UCSD-AML1 (cell line): ENCODE measurements around the gene TBR1.

Experiments used
- DNase-seq: peaks from one replicate; lab custom pipeline; 2025; ENCODE audit not compliant: unreplicated experiment; lab: John Stamatoyannopoulos, UW

Gene TBR1

DNA sequence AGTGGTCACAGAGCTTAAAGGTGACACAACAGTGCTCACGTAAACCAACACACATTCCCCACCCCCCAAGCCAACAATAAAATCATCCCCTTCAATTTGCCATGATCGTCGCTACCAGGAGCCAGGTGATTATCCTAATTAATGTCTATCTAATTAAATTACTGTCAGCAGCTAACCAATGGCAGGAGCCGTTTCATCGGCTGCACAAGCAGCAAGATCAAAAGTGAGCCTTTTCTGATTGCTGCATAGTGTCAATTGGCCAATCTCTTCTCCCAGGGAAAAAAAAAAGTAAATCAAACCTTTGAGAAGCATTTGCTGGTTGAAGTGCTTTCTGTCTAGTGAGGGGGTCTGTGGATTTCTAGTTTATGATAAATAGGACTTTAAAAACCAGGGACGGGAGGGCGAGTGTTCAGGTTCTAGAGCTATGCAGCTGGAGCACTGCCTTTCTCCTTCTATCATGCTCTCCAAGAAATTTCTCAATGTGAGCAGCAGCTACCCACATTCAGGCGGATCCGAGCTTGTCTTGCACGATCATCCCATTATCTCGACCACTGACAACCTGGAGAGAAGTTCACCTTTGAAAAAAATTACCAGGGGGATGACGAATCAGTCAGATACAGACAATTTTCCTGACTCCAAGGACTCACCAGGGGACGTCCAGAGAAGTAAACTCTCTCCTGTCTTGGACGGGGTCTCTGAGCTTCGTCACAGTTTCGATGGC is at the start of gene TBR1:
TSS of gene TBR1 (plus strand) at position 311 of the 721 bp plus-strand sequence. CDS start at position 425, 114 bp downstream.
- DNase-seq: no peak

DNA sequence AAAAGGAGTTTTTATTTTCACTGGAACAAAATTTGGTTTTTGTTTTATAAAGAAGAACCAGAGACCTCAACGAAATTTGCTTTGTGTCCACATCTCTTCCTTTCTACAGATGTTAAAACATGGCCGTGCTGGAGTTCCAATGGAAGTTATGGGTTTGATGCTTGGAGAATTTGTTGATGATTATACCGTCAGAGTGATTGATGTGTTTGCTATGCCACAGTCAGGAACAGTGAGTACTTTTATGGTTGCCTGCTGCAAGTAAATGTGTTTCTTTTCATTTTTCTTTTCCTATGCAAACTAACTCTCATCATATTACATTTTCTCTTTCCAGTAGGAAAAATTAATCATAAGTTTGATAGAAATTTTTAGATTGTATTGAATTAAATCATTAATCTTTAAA is 48.4 kb upstream of the TBR1 start:
- DNase-seq: no peak

DNA sequence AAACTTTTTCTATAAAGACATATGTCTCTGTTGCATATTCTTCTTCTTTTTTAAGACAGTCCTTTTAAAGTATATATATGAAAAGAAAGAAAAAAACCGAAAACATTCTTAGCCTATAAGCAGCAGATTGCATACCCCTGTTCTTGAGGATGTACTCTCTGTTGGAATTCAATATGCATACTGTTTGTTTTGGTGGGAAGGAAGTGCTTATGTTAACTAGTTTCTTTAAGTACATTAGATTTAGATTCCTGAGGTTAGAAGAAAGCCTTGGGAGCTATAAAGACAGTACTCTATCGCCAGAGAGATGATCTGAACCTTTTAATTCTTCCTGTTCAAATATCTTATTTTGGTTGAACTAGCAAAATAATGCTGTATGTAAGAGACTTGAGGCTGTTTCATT is 46.8 kb upstream of the TBR1 start:
- DNase-seq: no peak

DNA sequence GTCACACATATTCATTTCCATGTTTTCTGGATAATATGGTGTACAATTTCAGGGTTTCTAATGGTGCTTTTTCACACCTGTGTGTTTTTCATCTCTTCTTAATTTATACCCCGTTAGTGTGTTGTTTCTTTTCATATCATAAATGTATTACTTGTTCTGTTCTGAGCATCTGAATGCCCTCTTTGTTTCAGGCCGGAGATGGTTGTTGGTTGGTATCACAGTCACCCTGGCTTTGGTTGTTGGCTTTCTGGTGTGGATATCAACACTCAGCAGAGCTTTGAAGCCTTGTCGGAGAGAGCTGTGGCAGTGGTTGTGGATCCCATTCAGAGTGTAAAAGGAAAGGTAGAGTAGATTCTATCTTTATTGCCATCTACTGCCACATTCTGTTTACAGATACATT is 45.1 kb upstream of the TBR1 start:
- DNase-seq: no peak

DNA sequence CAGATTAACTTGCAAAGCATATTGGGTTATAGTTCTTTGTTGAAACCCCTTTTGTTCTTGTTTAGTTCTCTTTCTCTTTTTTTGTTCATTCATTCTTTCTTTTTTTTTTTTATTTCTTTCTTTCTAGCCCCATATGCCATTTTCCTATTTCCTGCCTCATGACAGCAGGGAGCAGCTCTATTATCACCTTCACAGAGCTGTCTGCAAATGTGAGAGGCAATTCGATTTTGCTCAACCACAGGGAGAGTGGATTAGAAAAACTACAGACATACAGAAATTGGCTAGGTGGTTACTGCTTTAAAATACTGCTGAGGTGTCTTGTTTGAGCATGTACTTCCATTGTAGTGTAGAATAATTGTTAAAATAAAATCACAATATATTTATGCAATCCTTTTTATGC is 44.2 kb upstream of the TBR1 start:
- DNase-seq: no peak

DNA sequence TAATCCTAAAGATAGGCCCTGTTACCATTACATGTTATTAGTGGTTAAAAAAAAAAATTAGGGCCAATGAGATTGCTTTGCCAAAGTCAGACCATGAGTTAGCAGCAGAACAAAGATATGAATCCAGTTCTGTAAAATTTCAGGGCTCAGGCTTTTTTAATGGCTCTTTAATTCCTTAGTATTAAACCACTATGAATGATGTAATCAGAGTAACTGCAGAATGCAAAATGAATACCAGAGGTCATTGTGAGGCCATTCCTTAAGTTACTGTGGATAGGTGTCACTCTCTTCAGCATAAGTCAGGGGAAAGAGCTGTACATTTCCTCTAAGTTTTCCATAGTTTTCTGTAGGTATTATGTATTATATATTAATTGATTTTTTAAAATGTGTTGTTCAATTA is 42.2 kb upstream of the TBR1 start:
- DNase-seq: no peak

DNA sequence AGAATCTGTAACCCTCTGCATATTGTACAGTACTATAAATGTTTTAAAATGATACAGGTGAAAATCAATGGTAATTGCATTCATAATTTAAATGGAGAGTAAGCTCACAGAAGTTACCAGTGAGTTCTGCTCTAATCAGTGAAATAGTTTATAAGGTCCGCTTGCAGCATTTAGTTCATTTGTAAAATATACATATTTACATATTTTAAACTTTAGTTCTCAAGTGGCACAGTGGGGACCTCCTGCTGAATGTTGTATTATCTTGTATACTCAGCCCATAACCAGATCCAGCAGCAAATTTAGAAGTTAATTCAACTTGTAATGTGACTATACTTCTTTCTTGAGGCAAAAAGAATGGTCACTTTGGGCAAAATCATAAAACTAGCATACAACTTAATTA is 41.7 kb upstream of the TBR1 start:
- DNase-seq: no peak

DNA sequence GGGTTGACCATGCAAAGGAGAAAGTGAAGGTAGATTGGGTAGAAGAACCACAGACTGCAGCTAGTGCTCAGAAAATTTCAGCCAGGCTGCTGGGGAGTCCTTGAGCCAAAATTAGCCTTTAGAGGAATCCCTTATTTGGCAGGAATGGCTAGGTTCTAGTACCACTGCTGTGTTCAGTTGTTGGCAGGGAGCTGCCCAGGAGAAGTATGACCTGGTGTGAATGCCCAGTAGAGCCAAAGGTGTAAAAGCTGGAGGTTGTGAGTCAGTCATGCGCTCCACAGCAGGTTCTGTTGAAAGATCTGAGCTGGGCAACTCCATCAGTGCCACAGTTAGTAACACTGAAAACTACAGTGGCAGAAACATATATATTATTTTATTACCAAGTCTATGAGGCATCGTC is 36.4 kb upstream of the TBR1 start:
- no peak for DNase-seq

DNA sequence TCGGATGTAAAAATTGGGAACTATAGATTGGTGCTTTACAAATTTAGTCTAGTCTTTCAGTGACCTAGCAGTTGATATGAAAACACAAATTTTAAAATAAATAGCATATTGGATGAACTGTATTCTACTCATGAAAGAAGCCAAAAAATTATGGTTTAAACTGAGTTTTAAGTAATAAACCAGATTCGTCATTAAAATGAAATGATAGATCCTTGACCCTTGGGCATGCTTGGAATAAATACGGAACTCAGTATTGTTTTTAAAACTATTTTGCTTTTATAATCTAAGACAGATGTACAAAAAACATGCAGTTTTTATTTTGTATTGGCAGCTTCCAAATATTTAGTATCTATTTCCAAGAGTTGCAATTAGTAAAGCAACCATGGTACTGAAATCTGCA is 34.6 kb upstream of the TBR1 start:
- DNase-seq: no peak

DNA sequence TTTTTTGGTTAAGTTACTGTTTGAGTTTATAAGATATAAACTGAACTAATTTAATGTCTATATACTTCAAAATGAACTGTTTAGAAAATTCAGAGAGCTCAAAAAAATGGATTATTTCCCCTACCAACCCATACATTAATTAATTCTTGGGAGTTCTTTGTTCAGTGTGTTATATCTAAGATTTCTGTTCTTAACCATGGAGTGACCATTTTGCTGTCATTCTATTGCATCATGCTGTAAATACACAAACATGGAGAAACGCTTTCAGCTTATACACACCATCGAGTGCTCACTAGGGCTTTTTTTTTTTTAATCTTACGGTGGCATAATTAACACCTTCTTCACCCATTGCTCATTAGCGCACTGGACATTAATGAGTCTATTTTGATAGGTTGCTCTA is 33.4 kb upstream of the TBR1 start:
- no peak for DNase-seq

DNA sequence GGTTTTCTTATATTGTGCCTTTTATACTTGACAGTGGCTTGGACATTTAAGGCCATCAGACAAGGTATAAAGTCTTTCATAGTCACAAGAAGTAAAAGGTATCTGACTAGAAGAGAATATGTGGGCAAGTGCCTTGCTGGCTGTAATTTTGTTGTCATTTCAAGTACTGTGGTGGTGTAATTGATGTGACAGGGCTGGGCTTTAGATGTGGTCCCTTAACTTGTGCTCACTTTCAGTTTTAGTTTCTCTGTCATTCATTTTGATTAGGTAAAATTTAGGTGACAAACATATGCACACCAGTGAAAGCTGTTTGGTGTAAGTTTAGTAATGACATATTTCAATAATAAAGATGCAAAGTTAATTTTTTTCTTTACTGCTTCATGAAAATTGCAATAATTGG is 31.2 kb upstream of the TBR1 start:
- DNase-seq: no peak

DNA sequence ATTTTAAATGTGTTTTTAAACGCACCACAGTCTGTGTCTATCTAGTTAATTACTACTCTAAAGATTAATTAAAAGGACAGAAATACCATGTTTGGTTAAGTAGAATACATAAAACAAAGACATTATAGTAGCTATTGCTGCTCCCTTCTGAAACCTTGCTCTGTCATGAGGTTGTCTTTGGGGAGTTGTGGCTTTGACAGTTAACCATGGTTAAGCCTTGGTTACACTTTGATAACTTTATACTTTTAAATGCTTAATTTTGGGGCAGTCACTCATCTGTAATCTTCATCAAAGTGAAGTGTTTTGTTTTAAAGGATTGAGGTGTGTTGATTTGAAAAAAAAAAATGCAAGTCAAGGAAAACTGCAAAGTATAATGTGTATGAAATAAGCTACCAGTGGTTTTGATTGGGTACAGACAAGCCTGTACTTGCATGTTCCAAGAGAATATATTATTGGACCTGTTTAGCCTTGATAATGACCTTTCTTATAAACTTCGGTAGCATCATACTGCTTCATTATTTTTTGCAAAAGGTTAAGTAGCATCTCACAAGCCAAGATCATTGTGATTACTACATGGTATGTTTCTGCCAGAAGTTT is 29.8 kb upstream of the TBR1 start:
- no peak for DNase-seq

DNA sequence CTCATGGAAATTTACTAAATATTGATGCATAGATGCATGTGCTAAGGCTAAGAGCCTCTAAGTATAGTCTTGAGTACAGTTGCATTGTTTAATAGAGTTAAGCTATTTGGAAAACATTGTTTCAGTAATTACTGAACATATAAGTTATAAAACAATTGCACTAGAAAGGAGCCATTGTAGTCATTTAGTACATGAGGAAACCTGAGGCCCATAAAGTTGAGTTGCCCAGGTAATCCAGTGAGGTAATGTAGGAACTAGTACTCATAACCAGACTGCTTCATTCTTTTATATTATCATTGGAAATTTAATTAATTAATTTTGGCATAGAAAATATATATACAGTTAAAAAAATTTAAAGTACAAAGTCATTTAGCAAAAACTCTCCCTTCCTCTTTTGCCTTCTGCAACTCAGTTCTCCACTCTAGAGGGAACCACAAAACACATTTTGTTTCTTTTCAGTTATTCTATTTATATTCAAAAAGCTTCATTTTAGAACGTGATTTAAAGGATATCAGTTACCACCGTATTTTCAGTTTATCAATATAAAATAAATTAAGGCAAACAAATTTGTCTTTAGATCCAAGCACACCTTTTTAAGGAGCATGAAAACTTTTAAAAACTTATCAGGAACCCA is 27.8 kb upstream of the TBR1 start:
- DNase-seq: no peak

DNA sequence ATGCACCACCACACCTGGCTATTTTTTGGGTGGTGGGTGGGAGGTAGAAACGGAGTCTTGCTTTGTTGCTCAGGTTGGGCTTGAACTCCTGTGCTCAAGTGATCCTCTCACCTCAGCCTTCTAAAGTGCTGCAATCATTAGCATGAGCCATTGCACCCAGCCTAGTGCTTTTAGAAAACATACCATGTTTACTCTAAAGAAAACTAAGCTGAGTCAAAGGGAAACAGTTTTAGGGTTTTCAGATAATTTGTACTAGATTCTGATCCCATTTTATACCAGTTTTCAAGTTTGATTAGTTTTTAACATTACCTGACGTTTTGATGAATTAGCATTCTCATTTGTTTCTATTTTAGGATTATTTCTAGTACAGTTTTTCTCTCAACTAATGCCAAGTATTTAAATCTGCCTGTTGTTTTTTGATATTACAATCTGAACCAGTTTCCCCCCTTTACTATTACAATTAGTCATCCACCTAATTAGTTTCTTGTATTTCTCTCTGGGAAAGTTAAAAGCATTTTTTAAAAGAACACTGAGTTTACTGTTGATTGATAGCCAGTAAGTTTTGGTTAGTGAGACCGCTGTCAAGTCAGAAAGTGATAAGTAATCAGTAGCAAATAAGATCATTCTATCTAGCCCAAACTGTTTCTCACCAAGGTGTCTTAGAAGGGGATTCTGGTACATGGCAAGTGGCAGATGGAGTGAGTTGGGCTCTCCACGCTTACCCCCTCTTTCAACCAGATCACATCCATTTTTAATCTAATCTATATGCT is 24.2 kb upstream of the TBR1 start:
- DNase-seq: no peak

DNA sequence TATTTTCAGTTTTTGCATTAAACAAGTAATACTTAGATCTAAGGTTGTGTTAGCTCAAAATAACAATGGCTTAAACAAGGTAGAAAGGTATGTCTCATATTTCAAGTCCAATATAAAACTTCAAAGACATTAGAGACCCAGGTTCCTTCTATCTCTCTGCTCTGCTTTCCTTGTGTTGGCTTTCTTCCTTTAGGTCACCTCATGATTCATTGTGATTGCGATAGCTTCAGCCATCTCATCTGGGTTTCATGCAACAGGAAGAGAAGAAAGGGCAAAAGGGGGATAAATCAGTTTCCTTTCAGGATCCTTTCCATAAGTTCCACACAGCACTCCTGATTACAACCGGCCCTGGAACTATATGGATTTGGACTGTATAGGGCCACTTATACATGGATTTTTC is 16.0 kb upstream of the TBR1 start:
- DNase-seq: no peak

DNA sequence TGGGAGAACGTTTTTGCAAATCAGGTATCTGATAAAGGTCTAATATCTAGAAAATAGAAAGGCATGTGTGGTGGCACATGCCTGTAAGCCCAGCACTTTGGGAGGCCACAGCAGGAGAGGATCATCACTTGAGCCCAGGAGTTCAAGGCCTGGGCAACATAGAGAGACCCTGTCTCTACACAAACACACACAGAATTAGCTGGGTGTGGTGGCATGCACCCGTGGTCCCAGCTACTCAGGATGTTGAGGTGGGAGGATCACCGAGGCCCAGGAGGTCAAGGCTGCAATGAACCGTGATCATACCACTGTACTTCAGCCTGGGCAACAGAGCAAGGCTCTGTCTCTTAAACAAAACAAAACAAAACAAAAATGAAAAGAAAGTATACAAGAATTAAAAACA is 13.8 kb upstream of the TBR1 start:
- no peak for DNase-seq

DNA sequence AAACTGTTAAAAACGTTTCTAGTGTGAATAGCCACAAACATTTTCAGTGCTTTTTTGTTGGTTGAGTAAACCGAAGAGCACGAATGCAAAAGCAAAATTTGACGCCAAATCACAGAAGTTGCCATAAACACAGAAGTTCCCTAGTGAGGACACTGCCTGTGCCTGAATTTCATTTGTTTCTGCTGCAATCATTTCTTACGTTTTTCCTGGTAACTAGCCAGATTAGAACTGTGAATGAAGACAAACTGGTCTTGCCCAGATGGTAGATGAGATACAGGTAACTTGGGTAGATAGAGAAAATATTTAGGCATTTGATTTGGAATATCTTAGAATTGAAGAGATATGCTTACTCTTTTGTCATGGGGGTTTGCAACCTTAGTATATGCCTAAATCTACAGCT is 9.8 kb upstream of the TBR1 start:
- DNase-seq: no peak

DNA sequence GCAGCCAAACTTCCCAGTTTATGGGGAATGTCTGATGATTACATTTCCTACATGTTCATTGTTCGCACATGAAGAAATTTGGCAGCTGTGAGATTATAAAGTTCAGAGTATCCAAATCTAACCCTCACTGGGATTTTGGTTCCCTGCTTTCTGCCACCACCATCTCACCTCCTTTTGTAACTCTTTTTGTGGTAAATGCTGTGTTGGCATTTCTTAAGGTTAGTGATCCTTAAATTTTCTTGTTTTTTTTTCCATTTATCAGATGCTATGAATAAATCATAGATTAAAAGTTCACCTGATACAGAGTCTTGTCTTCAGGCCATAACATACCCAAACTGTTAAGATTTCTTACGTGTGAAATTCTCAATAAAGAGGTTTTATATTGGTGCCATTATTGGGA is 8.5 kb upstream of the TBR1 start:
- DNase-seq: no peak

DNA sequence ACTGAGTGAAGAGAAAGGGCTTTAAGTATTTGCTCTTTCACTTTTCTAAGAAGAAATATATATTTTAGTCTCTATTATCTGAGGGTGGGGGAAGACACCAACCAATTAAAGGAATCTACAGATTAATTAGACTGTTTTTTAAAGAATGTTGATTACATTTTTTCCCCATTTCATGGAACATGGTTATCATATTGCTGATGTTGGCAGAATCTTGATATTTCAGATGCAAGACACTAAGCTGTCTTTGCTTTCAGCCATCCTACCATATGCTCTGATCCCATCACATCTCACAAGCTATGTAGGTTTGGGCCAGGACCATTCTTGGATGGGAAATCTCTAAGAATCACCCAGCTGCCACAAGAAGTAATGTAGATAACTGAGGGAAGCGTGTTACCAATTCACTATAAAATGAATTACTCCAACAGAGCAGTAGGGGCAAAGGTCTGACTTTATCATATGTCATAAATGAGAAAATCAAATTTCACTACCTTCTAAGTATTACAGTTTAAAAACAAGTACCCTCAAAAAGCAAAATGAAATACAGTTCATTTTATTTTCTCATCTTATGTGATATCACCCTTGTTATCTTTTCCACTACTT is 6.7 kb upstream of the TBR1 start:
- DNase-seq: no peak

DNA sequence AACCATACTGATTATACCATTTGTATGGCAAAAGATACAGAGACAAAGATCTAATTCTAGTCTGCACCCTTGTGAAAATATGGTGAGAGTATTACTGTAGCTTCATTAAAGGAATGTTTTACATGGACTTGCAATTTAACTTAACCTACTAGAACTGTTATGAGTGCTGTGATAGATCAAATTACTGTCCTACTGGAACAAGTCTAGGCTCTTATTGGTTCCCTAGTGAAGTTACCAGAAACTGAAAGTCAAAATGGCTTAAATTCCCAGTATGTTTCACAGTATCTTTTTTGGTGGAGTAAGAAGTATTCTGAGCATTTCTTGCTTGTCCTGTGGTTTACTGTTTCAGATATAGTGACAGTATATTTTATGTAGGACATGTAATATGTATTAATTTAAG is 3.8 kb upstream of the TBR1 start:
- DNase-seq: no peak
